ENCODE measurements around the gene SKI. TPM values are rescaled to one million over a fixed set of nuclear protein-coding genes. Genes with fewer than 3 reads are reported as not detected.

Gene SKI
- total and polyA plus RNA-seq, 2 of the 8 experiments (the other 6 are each of a cell fraction or from before 2014, with no cell fraction given): 8.3 to 87.6 TPM

GRCh38 chr1:2221271-2221670 lies 6.8 kb upstream of the SKI start:
- DNase-seq (ENCODE audit: low read depth in 1 of 2, low spot score in 2 of 2) (no peak), FAIRE-seq (no peak)
- no peak overlapping the region for H3K27ac ChIP-seq (ENCODE audit: low read depth, low read length)
- peaks cover under 1% of the 10 kb centered on the region; the same call in 1 of the 2 replicates for H3K23me2 ChIP-seq (ENCODE audit: low read depth, low read length)
- no peak overlapping the region for H3K4ac ChIP-seq (replicated peaks; ENCODE audit: insufficient read length, low read depth, low read length)
- no peak overlapping the region for H3K18ac ChIP-seq (ENCODE audit: extremely low read depth, low read length)
- H2BK120ac ChIP-seq (replicated peaks; ENCODE audit: low read depth, low read length): no peak overlapping the region
- H3K56ac ChIP-seq (replicated peaks; ENCODE audit: insufficient read length, low read depth, low read length): no peak overlapping the region
- H4K20me1 ChIP-seq (replicated peaks in 1 of 2; ENCODE audit: control insufficient read depth in 1 of 2, insufficient read depth in 2 of 2, low read length in 2 of 2): no peaks in the 10 kb centered on the region
- no peaks in the 10 kb centered on the region for H3K27me3 ChIP-seq (replicated peaks in 1 of 4; ENCODE audit: control insufficient read depth in 3 of 4, extremely low read depth in 1 of 4, insufficient read depth in 3 of 4, low read length in 3 of 4)
- no peaks in the 10 kb centered on the region for H3K9me3 ChIP-seq (ENCODE audit: insufficient read depth in 2 of 2, low read depth in 1 of 2, low read length in 1 of 2)
- ChIA-PET CTCF (ENCODE audit: partially characterized antibody) (interaction anchor here (1.2 to 1.7 kb wide), 4 partner anchors 9 to 160 kb away, joined by 3 to 7 read pairs (median 4); no protein-coding TSS in a partner anchor), POLR2A (ENCODE audit: partially characterized antibody) (interaction anchor here (1.8 to 2.4 kb wide), 2 partner anchors 8 to 10 kb away, joined by 4 to 6 read pairs; no protein-coding TSS in a partner anchor)
- H3K79me2 ChIP-seq (ENCODE audit: control insufficient read depth in 1 of 2, insufficient read depth in 2 of 2, low read length in 2 of 2): no peaks in the 10 kb centered on the region
- no peaks in the 10 kb centered on the region for H3K36me3 ChIP-seq (ENCODE audit: control insufficient read depth in 2 of 4, insufficient read depth in 4 of 4, low read length in 3 of 4)
- H4K5ac ChIP-seq (ENCODE audit: insufficient read length, low read depth, low read length): no peak overlapping the region
- no peak overlapping the region for H3K9ac ChIP-seq (replicated peaks in 1 of 4; ENCODE audit: extremely low read depth in 1 of 4, low read depth in 3 of 4, low read length in 3 of 4)
- H3K23ac ChIP-seq (ENCODE audit: insufficient read length): no peak overlapping the region
- no peak overlapping the region for H4K91ac ChIP-seq (replicated peaks; ENCODE audit: insufficient read length, low read length)
- no peak overlapping the region for H2AK5ac ChIP-seq (ENCODE audit: low read depth, low read length)
- no peak overlapping the region for H3K14ac ChIP-seq (ENCODE audit: insufficient read length)
- H3K4me2 ChIP-seq (ENCODE audit: insufficient read depth in 1 of 2, low read depth in 2 of 2, low read length in 2 of 2): no peak overlapping the region
- H3K4me1 ChIP-seq (replicated peaks in 1 of 4; ENCODE audit: control insufficient read depth in 3 of 4, insufficient read depth in 4 of 4, low read length in 3 of 4): peaks cover 0 to 5% (median 1%) of the 10 kb centered on the region in 4 experiments; a peak in 1 of 7 replicates
- H2BK5ac ChIP-seq (ENCODE audit: low read depth, low read length): no peak overlapping the region
- WGBS, 2 experiments (ENCODE audit: extremely low coverage in 1 of 2, insufficient coverage in 1 of 2, insufficient read length in 1 of 2, insufficient replicate concordance in 2 of 2, low coverage in 1 of 2, low lambda C conversion rate in 2 of 2, missing lambda C conversion rate in 1 of 2): 93% methylated on average over 3 of the region's 3 CpGs; no CpG with 5 or more reads in 1 of the 2 experiments
- H2BK12ac ChIP-seq (ENCODE audit: low read depth, low read length): no peak overlapping the region
- H4K8ac ChIP-seq (ENCODE audit: extremely low read depth, insufficient read depth, low read length): no peak overlapping the region
- H2AFZ ChIP-seq (ENCODE audit: low read length): no peak overlapping the region
- H3K79me1 ChIP-seq (ENCODE audit: low read depth, low read length): no peaks in the 10 kb centered on the region
- H2BK20ac ChIP-seq (ENCODE audit: low read length): 0 out of 2 replicates have a peak overlapping the region, but pooled peaks have one; percentile 48
- H2BK15ac ChIP-seq (ENCODE audit: low read length): no peak overlapping the region
- H3K4me3 ChIP-seq (ENCODE audit: extremely low read depth in 1 of 4, insufficient read depth in 2 of 4, low read depth in 3 of 4, low read length in 4 of 4): no peak overlapping the region
- TF ChIP-seq USF2 (IDR thresholded peaks at IDR 0.05; ENCODE audit: low read length) (no peak), ZNF274 (IDR thresholded peaks at IDR 0.05; ENCODE audit: borderline replicate concordance, extremely low read depth, low read length) (no peak), CHD2 (IDR thresholded peaks at IDR 0.05; ENCODE audit: low read length) (no peak), CHD1 (IDR thresholded peaks at IDR 0.05; ENCODE audit: low read depth, low read length) (no peak), RBBP5 (IDR thresholded peaks at IDR 0.05; ENCODE audit: borderline replicate concordance, low read depth, low read length) (no peak), TBP (IDR thresholded peaks at IDR 0.05; ENCODE audit: low read depth, low read length) (no peak), CBX8 (IDR thresholded peaks at IDR 0.05; ENCODE audit: borderline replicate concordance, low read depth, low read length) (no peak), RAD21 (IDR thresholded peaks at IDR 0.05 in 1 of 2, conservative IDR thresholded peaks at IDR 0.05 in 1 of 2; ENCODE audit: low read depth in 2 of 2, low read length in 2 of 2) (no peak), BRCA1 (IDR thresholded peaks at IDR 0.05; ENCODE audit: low read depth, low read length) (no peak), SRF (IDR thresholded peaks at IDR 0.05; ENCODE audit: low read depth, low read length) (no peak)

Measured in H1 (cell line).